GM18526 (cell line): Measurements from ENCODE around the gene TNFRSF9.

ENCODE experiments used
- POLR2A ChIP-seq: IDR thresholded peaks from 3 replicates; pipeline ENCODE4 v1.6.1; 2011; ENCODE audit not compliant: insufficient read length; ENCODE audit errors: extremely low read depth

TNFRSF9 gene

GRCh38 chr1:7940745-7941436 lies at the start of gene TNFRSF9:
Gene TNFRSF9, minus strand, starts transcription at chr1:7940839. Its CDS starts 845 bp downstream, at chr1:7939994.
- TF ChIP-seq POLR2A, result no peak

GRCh38 chr1:7989762-7990428 lies 49.3 kb upstream of the TNFRSF9 start:
- no peak for TF ChIP-seq POLR2A

GRCh38 chr1:7988576-7988975 lies 47.9 kb upstream of the TNFRSF9 start:
- no peak for TF ChIP-seq POLR2A

- no peak for TF ChIP-seq POLR2A
These were observed 46.9 kb upstream of the TNFRSF9 start for GRCh38 chr1:7987528-7987927.

- TF ChIP-seq POLR2A, result no peak
These were observed 45.4 kb upstream of the TNFRSF9 start for GRCh38 chr1:7985851-7986612.

- no peak for TF ChIP-seq POLR2A
These were observed 44.2 kb upstream of the TNFRSF9 start for GRCh38 chr1:7984811-7985210.

GRCh38 chr1:7983086-7983778 lies 42.6 kb upstream of the TNFRSF9 start:
- TF ChIP-seq POLR2A, result no peak

GRCh38 chr1:7980984-7981383 lies 40.3 kb upstream of the TNFRSF9 start:
- no peak for TF ChIP-seq POLR2A

GRCh38 chr1:7975212-7975865 lies 34.7 kb upstream of the TNFRSF9 start:
- TF ChIP-seq POLR2A, result no peak

GRCh38 chr1:7973086-7973485 lies 32.4 kb upstream of the TNFRSF9 start:
- TF ChIP-seq POLR2A, result no peak

GRCh38 chr1:7972285-7972684 lies 31.6 kb upstream of the TNFRSF9 start:
- TF ChIP-seq POLR2A, result no peak

GRCh38 chr1:7971024-7971423 lies 30.4 kb upstream of the TNFRSF9 start:
- no peak for TF ChIP-seq POLR2A

- TF ChIP-seq POLR2A, result no peak
These were observed 29.6 kb upstream of the TNFRSF9 start for GRCh38 chr1:7970246-7970645.

GRCh38 chr1:7967651-7968050 lies 27.0 kb upstream of the TNFRSF9 start:
- TF ChIP-seq POLR2A, result no peak

- TF ChIP-seq POLR2A, result no peak
These were observed 26.6 kb upstream of the TNFRSF9 start for GRCh38 chr1:7967196-7967595.

- TF ChIP-seq POLR2A, result no peak
These were observed 23.8 kb upstream of the TNFRSF9 start for GRCh38 chr1:7964476-7964875.
